Caki2 (cell line): ENCODE results near the gene EPB41L2. TPM values are rescaled to one million over a fixed set of nuclear protein-coding genes. Genes with fewer than 3 reads are reported as not detected.
"Not testable (repeated sequence)": the region's sequence is repeated elsewhere in the genome, so short reads cannot be mapped to it uniquely, and the experiment has no call there.

Source experiments
- DNase-seq: peaks from one replicate; pipeline ENCODE4 v3.0.0-alpha.2; 2015; ENCODE audit warnings: low read depth
- in situ Hi-C: cut with HindIII; loops from 2 replicates; pipeline ENCODE4 v1.10.0; 2016; ENCODE audit warnings: low sequenced_read_pairs, low pct_unique_long_range_greater_than_20kb, mixed read lengths
- total RNA-seq: library from RNA; depleted of rRNA; stranded (reverse); fragments of >200 nt; shearing (Covaris generic); gene quantifications from 2 replicates; pipeline ENCODE4 v1.2.3, GENCODE V29; 2014; ENCODE audit warnings: low replicate concordance; rRNA removed

EPB41L2 gene
- total RNA-seq, 1 experiment from 2014 or later = 66.1 TPM

GRCh38 chr6:130825772-130826441 lies 237.1 kb downstream of the EPB41L2 start:
- DNase-seq = no peak
- in situ Hi-C loops = no loop called here

- no peak for DNase-seq
- in situ Hi-C loops = no loop called here
Measured at GRCh38 chr6:130824978-130825694, 237.9 kb downstream of the EPB41L2 start.

GRCh38 chr6:130822736-130823135 lies 240.3 kb downstream of the EPB41L2 start:
- no peak for DNase-seq
- in situ Hi-C loops = no loop called here

- in situ Hi-C loops = no loop called here
Measured at GRCh38 chr6:130815200-130816071, 247.6 kb downstream of the EPB41L2 start.

GRCh38 chr6:130814506-130814905 lies 248.5 kb downstream of the EPB41L2 start:
- in situ Hi-C loops = no loop called here

More at GRCh38 chr6:130815200-130816071, 247.6 kb downstream of the EPB41L2 start:
- DNase-seq = no peak

GRCh38 chr6:130811932-130812331 lies 251.1 kb downstream of the EPB41L2 start:
- in situ Hi-C loops = no loop called here
- no peak for DNase-seq

More at GRCh38 chr6:130814506-130814905, 248.5 kb downstream of the EPB41L2 start:
- DNase-seq = no peak

GRCh38 chr6:130810307-130811030 lies 252.6 kb downstream of the EPB41L2 start:
- in situ Hi-C loops = no loop called here
- no peak for DNase-seq

- in situ Hi-C loops, DNase-seq: not testable (repeated sequence)
Measured at GRCh38 chr6:130801368-130801767, 261.7 kb downstream of the EPB41L2 start.

GRCh38 chr6:130797061-130797460 lies 266.0 kb downstream of the EPB41L2 start:
- in situ Hi-C loops = no loop called here
- no peak for DNase-seq

GRCh38 chr6:130796313-130796905 lies 266.6 kb downstream of the EPB41L2 start:
- in situ Hi-C loops = no loop called here
- peak; percentile 82 for DNase-seq

- in situ Hi-C loops = no loop called here
- no peak for DNase-seq
Measured at GRCh38 chr6:130794738-130795137, 268.3 kb downstream of the EPB41L2 start.

- in situ Hi-C loops = no loop called here
- DNase-seq = no peak
Measured at GRCh38 chr6:130794010-130794697, 268.9 kb downstream of the EPB41L2 start.

Other genes starting within 250 kb of the EPB41L2 start
- 1.1 TPM in 1 of 2 replicates, not detected in the other for gene SMLR1, start 235.8 kb downstream of the EPB41L2 start, total RNA-seq
- 12.8 and 15.4 TPM in 2 replicates for gene AKAP7, start 72.2 kb upstream of the EPB41L2 start, total RNA-seq